Omental fat pad (tissue), 4 donors: ENCODE data around the gene TECTA. TPM values are rescaled to one million over a fixed set of nuclear protein-coding genes. Genes with fewer than 3 reads are reported as not detected.

Experiments used
- ATAC-seq: fragments of 150-250 bp; one replicate; pipeline ENCODE4 v1.9.1; 2016; ENCODE audit warnings: mild to moderate bottlenecking, moderate library complexity; ENCODE audit not compliant: low FRiP score
- DNase-seq: peaks from one replicate; pipeline ENCODE4 v3.0.0-alpha.2; 2019; ENCODE audit warnings: low spot score
- CTCF ChIP-seq, 3 donors: fragments of 450-650 bp; IDR thresholded peaks; one replicate each; pipeline ENCODE4 v1.5.1; 2016 to 2017; ENCODE audit warnings: antibody characterized with exemption in 3 of 3, mild to moderate bottlenecking in 3 of 3, moderate library complexity in 2 of 3
- total RNA-seq, 4 donors: library from RNA; depleted of rRNA; stranded (reverse); fragments of >200 nt; gene quantifications; one replicate each; pipeline ENCODE4 v1.1.0, GENCODE V29; 2016

The TECTA gene
- total RNA-seq, 4 donors from 2014 or later = 0.48 to 1.5 (median 1.0) TPM

GRCh38 chr11:121225382-121225781 lies 124.3 kb downstream of the TECTA start:
- ATAC-seq = no peak
- no peak for DNase-seq
- no peak for TF ChIP-seq CTCF (IDR thresholded peaks at IDR 0.05)

GRCh38 chr11:121226415-121227263 lies 125.6 kb downstream of the TECTA start:
- DNase-seq = no peak
- no peak for ATAC-seq
- no peak for TF ChIP-seq CTCF (IDR thresholded peaks at IDR 0.05)

- no peak for DNase-seq
- TF ChIP-seq CTCF (IDR thresholded peaks at IDR 0.05) = no peak
- ATAC-seq = no peak
Measured at GRCh38 chr11:121228851-121229250, 127.8 kb downstream of the TECTA start.

GRCh38 chr11:121229495-121230215 lies 128.6 kb downstream of the TECTA start:
- DNase-seq = no peak
- TF ChIP-seq CTCF (IDR thresholded peaks at IDR 0.05) = no peak
- no peak for ATAC-seq

- ATAC-seq (no peak), DNase-seq (no peak)
- no peak for TF ChIP-seq CTCF (IDR thresholded peaks at IDR 0.05)
Measured at GRCh38 chr11:121231576-121232278, 130.7 kb downstream of the TECTA start.

- no peak for TF ChIP-seq CTCF (IDR thresholded peaks at IDR 0.05)
- DNase-seq = no peak
- ATAC-seq = no peak
Measured at GRCh38 chr11:121235057-121235456, 134.0 kb downstream of the TECTA start.
